Activated naive CD4-positive, alpha-beta T cell treated with anti-CD3 and anti-CD28 coated beads, Interleukin-2, amount 10 ng/mL, durations not matched to agents 7 days and 5 days (primary cell): ENCODE measurements around the gene TRIM52.

Experiments
- CTCF ChIA-PET: fragments of 350-600 bp; sonication (Branson Sonifier 250); formaldehyde crosslinking; loops from one replicate; lab custom pipeline; 2021; ENCODE audit warnings: antibody characterized with exemption; lab: Charles Lee
- DNase-seq: peaks from one replicate; pipeline ENCODE4 v3.0.0-alpha.2; 2020
- H3K27ac Mint-ChIP-seq: one replicate; pipeline ENCODE4 v1.8.0; 2021; ENCODE audit warnings: mild to moderate bottlenecking, moderate library complexity, mixed read lengths
- H3K27me3 Mint-ChIP-seq: one replicate; pipeline ENCODE4 v1.8.0; 2021; ENCODE audit warnings: mild to moderate bottlenecking, mixed read lengths
- H3K36me3 Mint-ChIP-seq: one replicate; pipeline ENCODE4 v1.8.0; 2021; ENCODE audit warnings: mixed read lengths
- H3K4me1 Mint-ChIP-seq: one replicate; pipeline ENCODE4 v1.8.0; 2021; ENCODE audit warnings: mixed read lengths
- H3K4me3 Mint-ChIP-seq: one replicate; pipeline ENCODE4 v1.8.0; 2021; ENCODE audit warnings: mild to moderate bottlenecking, moderate library complexity, mixed read lengths
- H3K9me3 Mint-ChIP-seq: one replicate; pipeline ENCODE4 v1.8.0; 2021; ENCODE audit warnings: mixed read lengths

TRIM52 gene

GRCh38 chr5:181207214-181207959 is 53.6 kb downstream of the TRIM52 start:
- Mint-ChIP-seq H3K36me3 (peaks cover 7% of the 10 kb centered on the region), H3K27me3 (peaks cover 51% of the 10 kb centered on the region), H3K9me3 (no peaks in the 10 kb centered on the region), H3K27ac (peak overlapping the region; percentile 93), H3K4me3 (peak overlapping the region; percentile 79), H3K4me1 (peaks cover 42% of the 10 kb centered on the region)
- DNase-seq, result peak; percentile 77
- CTCF ChIA-PET, result interaction anchor here (0.7 to 2.7 kb wide), 9 partner anchors 10 to 38 kb away, joined by 3 to 22 read pairs (median 4); partner anchors contain the start of gene TRIM41

GRCh38 chr5:181205761-181206649 is 54.9 kb downstream of the TRIM52 start:
- CTCF ChIA-PET, result interaction anchor here (0.9 to 2.7 kb wide), 5 partner anchors 13 to 33 kb away, joined by 3 to 22 read pairs (median 5); no protein-coding TSS in a partner anchor
- peak overlapping the region; percentile 93 for H3K27ac Mint-ChIP-seq
- peak; percentile 43 for DNase-seq
- peaks cover 65% of the 10 kb centered on the region for H3K27me3 Mint-ChIP-seq
- no peaks in the 10 kb centered on the region for H3K9me3 Mint-ChIP-seq
- peaks cover 42% of the 10 kb centered on the region for H3K4me1 Mint-ChIP-seq
- peaks cover 7% of the 10 kb centered on the region for H3K36me3 Mint-ChIP-seq
- H3K4me3 Mint-ChIP-seq, result peak overlapping the region; percentile 79
